HL-60/S4 treated with phorbol 12-myristate 13-acetate at 8.2 ng/mL for 4 days and 3 days (cell line): ENCODE results near the gene DNAJC30.
"Not testable (repeated sequence)": the region's sequence is repeated elsewhere in the genome, so short reads cannot be mapped to it uniquely, and the experiment has no call there.

Source experiments
- in situ Hi-C: fragments of 300-500 bp; cut with MboI; formaldehyde crosslinking; loops from 2 replicates; pipeline ENCODE4 v1.15.0; 2022; ENCODE audit warnings: low sequenced_read_pairs

The DNAJC30 gene

GRCh38 chr7:73683788-73684693, 788 bp upstream of the DNAJC30 start:
- in situ Hi-C loops: no loop called here

- in situ Hi-C loops: no loop called here
Measured at GRCh38 chr7:73682745-73683055, 553 bp downstream of the DNAJC30 start.

- in situ Hi-C loops: no loop called here
Measured at GRCh38 chr7:73681031-73681430, 2.2 kb downstream of the DNAJC30 start.

GRCh38 chr7:73680501-73680900, 2.8 kb downstream of the DNAJC30 start:
- in situ Hi-C loops: no loop called here

- in situ Hi-C loops: no loop called here
Measured at GRCh38 chr7:73679709-73680108, 3.5 kb downstream of the DNAJC30 start.

- in situ Hi-C loops: no loop called here
Measured at GRCh38 chr7:73678862-73679261, 4.4 kb downstream of the DNAJC30 start.

- in situ Hi-C loops: not testable (repeated sequence)
Measured at GRCh38 chr7:73676062-73676461, 7.2 kb downstream of the DNAJC30 start.

- in situ Hi-C loops: no loop called here
Measured at GRCh38 chr7:73674468-73675124, 8.7 kb downstream of the DNAJC30 start.

GRCh38 chr7:73671857-73672445, 11.3 kb downstream of the DNAJC30 start:
- in situ Hi-C loops: no loop called here

GRCh38 chr7:73671322-73671661, 12.0 kb downstream of the DNAJC30 start:
- in situ Hi-C loops: no loop called here

- in situ Hi-C loops: no loop called here
Measured at GRCh38 chr7:73669858-73670385, 13.3 kb downstream of the DNAJC30 start.

- in situ Hi-C loops: no loop called here
Measured at GRCh38 chr7:73669288-73669701, 14.0 kb downstream of the DNAJC30 start.

- in situ Hi-C loops: no loop called here
Measured at GRCh38 chr7:73668886-73669230, 14.4 kb downstream of the DNAJC30 start.

- in situ Hi-C loops: no loop called here
Measured at GRCh38 chr7:73668103-73668885, 15.0 kb downstream of the DNAJC30 start.

- in situ Hi-C loops: no loop called here
Measured at GRCh38 chr7:73667344-73668102, 15.7 kb downstream of the DNAJC30 start, which contains the start of gene VPS37D. Gene VPS37D (plus strand): TSS chr7:73667831. CDS start chr7:73667959, 128 bp downstream.

GRCh38 chr7:73663033-73663432, 20.2 kb downstream of the DNAJC30 start:
- in situ Hi-C loops: no loop called here

GRCh38 chr7:73660594-73660993, 22.7 kb downstream of the DNAJC30 start:
- in situ Hi-C loops: not testable (repeated sequence)

GRCh38 chr7:73659983-73660382, 23.3 kb downstream of the DNAJC30 start:
- in situ Hi-C loops: no loop called here

GRCh38 chr7:73655309-73655708, 27.9 kb downstream of the DNAJC30 start:
- in situ Hi-C loops: not testable (repeated sequence)

- in situ Hi-C loops: no loop called here
Measured at GRCh38 chr7:73652541-73652949, 30.7 kb downstream of the DNAJC30 start.
